Astrocyte of the cerebellum (primary cell): ENCODE measurements around the gene CEND1.

ENCODE experiments used
- DNase-seq: peaks from one replicate; pipeline ENCODE4 v3.0.0-alpha.2; 2011; ENCODE audit warnings: low read depth
- H3K4me3 ChIP-seq: 2 replicates; pipeline ENCODE4 v1.5.1; 2011; ENCODE audit warnings: mild to moderate bottlenecking, low read depth, low read length, moderate library complexity
- in situ Hi-C: cut with HindIII; loops from 2 replicates; pipeline ENCODE4 v1.10.0; 2017; ENCODE audit warnings: low sequenced_read_pairs
- TF ChIP-seq, protein P1 (sequence below): IDR thresholded peaks from 2 replicates; pipeline ENCODE4 v1.5.1; 2012; ENCODE audit warnings: low read length, low read depth, moderate library complexity, mild to moderate bottlenecking; ENCODE audit errors: missing control alignments

The CEND1 gene

GRCh38 chr11:771617-772204, 18.2 kb downstream of the CEND1 start:
- no peak for DNase-seq
- TF ChIP-seq, protein P1, sequence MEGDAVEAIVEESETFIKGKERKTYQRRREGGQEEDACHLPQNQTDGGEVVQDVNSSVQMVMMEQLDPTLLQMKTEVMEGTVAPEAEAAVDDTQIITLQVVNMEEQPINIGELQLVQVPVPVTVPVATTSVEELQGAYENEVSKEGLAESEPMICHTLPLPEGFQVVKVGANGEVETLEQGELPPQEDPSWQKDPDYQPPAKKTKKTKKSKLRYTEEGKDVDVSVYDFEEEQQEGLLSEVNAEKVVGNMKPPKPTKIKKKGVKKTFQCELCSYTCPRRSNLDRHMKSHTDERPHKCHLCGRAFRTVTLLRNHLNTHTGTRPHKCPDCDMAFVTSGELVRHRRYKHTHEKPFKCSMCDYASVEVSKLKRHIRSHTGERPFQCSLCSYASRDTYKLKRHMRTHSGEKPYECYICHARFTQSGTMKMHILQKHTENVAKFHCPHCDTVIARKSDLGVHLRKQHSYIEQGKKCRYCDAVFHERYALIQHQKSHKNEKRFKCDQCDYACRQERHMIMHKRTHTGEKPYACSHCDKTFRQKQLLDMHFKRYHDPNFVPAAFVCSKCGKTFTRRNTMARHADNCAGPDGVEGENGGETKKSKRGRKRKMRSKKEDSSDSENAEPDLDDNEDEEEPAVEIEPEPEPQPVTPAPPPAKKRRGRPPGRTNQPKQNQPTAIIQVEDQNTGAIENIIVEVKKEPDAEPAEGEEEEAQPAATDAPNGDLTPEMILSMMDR = no peak
- in situ Hi-C loops = loop anchor here (25.0 kb wide), 1 partner anchor 109 kb away; no protein-coding TSS in a partner anchor
- no peak overlapping the region for H3K4me3 ChIP-seq

- in situ Hi-C loops = loop anchor here (25.0 kb wide), 1 partner anchor 109 kb away; no protein-coding TSS in a partner anchor
- no peak for DNase-seq
- no peak overlapping the region for H3K4me3 ChIP-seq
- TF ChIP-seq, protein P1 = no peak
Measured at GRCh38 chr11:770642-771616, 19.0 kb downstream of the CEND1 start.

- TF ChIP-seq, protein P1 = no peak
- H3K4me3 ChIP-seq = no peak overlapping the region
- in situ Hi-C loops = loop anchor here (25.0 kb wide), 1 partner anchor 108 kb away; no protein-coding TSS in a partner anchor
- DNase-seq = no peak
Measured at GRCh38 chr11:769887-770641, 19.8 kb downstream of the CEND1 start.

- TF ChIP-seq, protein P1 = no peak
- no peak overlapping the region for H3K4me3 ChIP-seq
- no peak for DNase-seq
- in situ Hi-C loops = loop anchor here (25.0 kb wide), 1 partner anchor 105 kb away; no protein-coding TSS in a partner anchor
Measured at GRCh38 chr11:767238-767637, 22.7 kb downstream of the CEND1 start.

DNA sequence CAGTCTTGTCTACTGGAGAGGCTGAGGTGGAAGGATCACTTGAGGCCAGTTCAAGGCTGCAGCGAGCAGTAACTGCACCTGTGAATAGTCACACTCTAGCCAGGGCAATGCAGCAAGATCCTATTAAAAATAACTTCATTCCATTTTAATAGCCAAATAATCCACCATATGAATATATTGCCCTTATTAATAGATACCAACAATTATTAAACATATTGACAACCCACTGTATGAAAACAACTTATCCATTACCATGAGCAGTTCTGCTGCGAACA, 23.0 kb downstream of the CEND1 start:
- DNase-seq = no peak

More for the DNA sequence above, 23.0 kb downstream of the CEND1 start:
- H3K4me3 ChIP-seq = no peak overlapping the region
- in situ Hi-C loops = loop anchor here (25.0 kb wide), 1 partner anchor 105 kb away; no protein-coding TSS in a partner anchor
- TF ChIP-seq, protein P1 = no peak
